K562 (cell line): Measurements from ENCODE around the gene IZUMO1R. TPM values are rescaled to one million over a fixed set of nuclear protein-coding genes. Genes with fewer than 3 reads are reported as not detected.

Experiments used
- ATAC-seq: fragments of 200-7000 bp; cut with Tn5 transposase; 3 replicates; pipeline ENCODE4 v1.9.1; 2020; ENCODE audit warnings: moderate library complexity
- BruUV-seq: library from RNA; stranded (reverse); fragments of 400-500 nt; replicated peaks from 2 replicates; lab custom pipeline; 2021; lab: Mats Ljungman, UMichigan
- CTCF ChIA-PET: fragments of 300-600 bp; formaldehyde crosslinking; extraction: SDS; loops from one replicate; lab custom pipeline; 2021; ENCODE audit warnings: low intra/inter-chr PET ratio; lab: Yijun Ruan, JAX
- POLR2A ChIA-PET: fragments of 300-600, 350-650 bp; sonication (Branson Sonifier 250); formaldehyde crosslinking; extraction: SDS; loops from one replicate; lab custom pipeline; 2021; ENCODE audit warnings: antibody characterized with exemption, inconsistent platforms; lab: Yijun Ruan, JAX
- DNase-seq, 4 experiments: peaks; one replicate each; pipeline versions ENCODE4 v3.0.0 to v3.0.0-alpha.2; 2011 to 2018; ENCODE audit warnings: low spot score in 3 of 4, mixed read lengths in 3 of 4; ENCODE audit errors: extremely low read depth in 1 of 4
- FAIRE-seq: peaks from 2 replicates; lab custom pipeline; 2011; peaks lifted over from hg19 to GRCh38; lab: Jason Lieb, UNC
- H2AFZ ChIP-seq: 2 replicates; pipeline ENCODE4 v1.6.0; 2011; ENCODE audit warnings: low read depth, low read length, control low read depth, inconsistent platforms
- H3K27ac ChIP-seq: fragments of 200-600 bp; 3 replicates; pipeline ENCODE4 v1.8.0; 2011; ENCODE audit warnings: low read depth, mild to moderate bottlenecking, control low read depth, inconsistent platforms, low read length, moderate library complexity, mixed read lengths; ENCODE audit errors: extremely low read depth
- H3K27me3 ChIP-seq, 2 experiments: fragments of 300-600 bp in 1 of 2; 2 replicates in 1 of 2; 3 replicates in 1 of 2; pipeline versions ENCODE4 v1.6.0 to v1.8.0; 2011; ENCODE audit warnings: inconsistent platforms in 2 of 2, low read length in 2 of 2, mild to moderate bottlenecking in 1 of 2, mixed read lengths in 1 of 2, moderate library complexity in 1 of 2; ENCODE audit not compliant: control insufficient read depth in 2 of 2, insufficient read depth in 2 of 2
- H3K36me3 ChIP-seq: fragments of 300-600 bp; 3 replicates; pipeline ENCODE4 v1.8.0; 2011; ENCODE audit warnings: mild to moderate bottlenecking, low read length, inconsistent platforms; ENCODE audit not compliant: control insufficient read depth, insufficient read depth
- H3K4me1 ChIP-seq, 2 experiments: fragments of 200-600 bp in 1 of 2; replicated peaks in 1 of 2; 2 replicates in 1 of 2; 3 replicates in 1 of 2; pipeline versions ENCODE4 v1.5.1 to v1.8.0; 2011; ENCODE audit warnings: inconsistent platforms in 2 of 2, low read length in 2 of 2, mild to moderate bottlenecking in 1 of 2, mixed read lengths in 1 of 2, moderate library complexity in 1 of 2; ENCODE audit not compliant: control insufficient read depth in 2 of 2, insufficient read depth in 2 of 2
- H3K4me2 ChIP-seq: 2 replicates; pipeline ENCODE4 v1.6.1; 2011; ENCODE audit warnings: low read length, control low read depth, inconsistent platforms, mixed read lengths; ENCODE audit not compliant: insufficient read depth
- H3K4me3 ChIP-seq: fragments of 200-600 bp; sonication (generic), shearing (Covaris generic); 2 replicates; pipeline ENCODE4 v1.5.1; 2016; ENCODE audit warnings: control low read depth, inconsistent platforms
- H3K79me2 ChIP-seq: fragments of 200-600 bp; 3 replicates; pipeline ENCODE4 v1.8.0; 2011; ENCODE audit warnings: low read length, inconsistent platforms; ENCODE audit not compliant: control insufficient read depth, insufficient read depth
- H3K9ac ChIP-seq, 2 experiments: 2 replicates each; pipeline versions ENCODE4 v1.6.0 to v1.6.1; 2011; ENCODE audit warnings: low read depth in 2 of 2, low read length in 2 of 2, control low read depth in 1 of 2, inconsistent platforms in 1 of 2, mild to moderate bottlenecking in 1 of 2, mixed read lengths in 1 of 2; ENCODE audit not compliant: insufficient read depth in 1 of 2
- H3K9me1 ChIP-seq: one replicate; pipeline ENCODE4 v1.6.0; 2011; ENCODE audit warnings: inconsistent platforms, mild to moderate bottlenecking, low read length, moderate library complexity; ENCODE audit not compliant: control insufficient read depth, insufficient read depth
- H3K9me3 ChIP-seq: replicated peaks from 2 replicates; pipeline ENCODE4 v1.5.1; 2011; ENCODE audit warnings: low read depth, low read length, inconsistent platforms; ENCODE audit not compliant: control insufficient read depth, insufficient read depth
- H4K20me1 ChIP-seq: replicated peaks from 2 replicates; pipeline ENCODE4 v1.6.1; 2011; ENCODE audit warnings: low read length, inconsistent platforms, mixed read lengths; ENCODE audit not compliant: control insufficient read depth, insufficient read depth
- CAMTA2 ChIP-seq: fragments of 250-450 bp; sonication (Bioruptor Pico); conservative IDR thresholded peaks from 2 replicates; pipeline ENCODE4 v1.5.1; 2022
- HNRNPH1 ChIP-seq: fragments of 200-400 bp; formaldehyde crosslinking; optimal IDR thresholded peaks from 2 replicates; pipeline ENCODE3; 2017; ENCODE audit warnings: low read depth, mild to moderate bottlenecking, low read length, moderate library complexity
- MBD2 ChIP-seq: sonication (generic); IDR thresholded peaks from 2 replicates; pipeline ENCODE4 v1.6.1; 2016; ENCODE audit warnings: low read depth, borderline replicate concordance
- RBM39 ChIP-seq: fragments of 200-400 bp; formaldehyde crosslinking; optimal IDR thresholded peaks from 2 replicates; pipeline ENCODE3; 2018; ENCODE audit warnings: low read depth, low read length
- SMARCC2 ChIP-seq: fragments of 450-650 bp; IDR thresholded peaks from 2 replicates; pipeline ENCODE4 v1.6.1; 2017; ENCODE audit warnings: antibody characterized with exemption, moderate library complexity, mild to moderate bottlenecking, low read depth
- SREBF1 ChIP-seq: fragments of 150-350 bp; IDR thresholded peaks from 2 replicates; pipeline ENCODE4 v1.6.1; 2014; ENCODE audit warnings: antibody characterized with exemption, low read depth, low read length, borderline replicate concordance
- ZFPM2 ChIP-seq: fragments of 250-450 bp; sonication (Bioruptor Pico); IDR thresholded peaks from 2 replicates; pipeline ENCODE4 v1.5.1; 2022; ENCODE audit warnings: mild to moderate bottlenecking
- ZKSCAN3 ChIP-seq: fragments of 250-450 bp; sonication (Bioruptor Pico); IDR thresholded peaks from 2 replicates; pipeline ENCODE4 v1.4.0; 2020
- ZNF232 ChIP-seq: sonication (generic); formaldehyde crosslinking; IDR thresholded peaks from 2 replicates; pipeline ENCODE4 v1.8.0; 2022; ENCODE audit warnings: mild to moderate bottlenecking, missing genetic modification reagents
- ZNF311 ChIP-seq: fragments of 250-450 bp; sonication (Bioruptor Pico); IDR thresholded peaks from 2 replicates; pipeline ENCODE4 v1.4.0; 2020; ENCODE audit warnings: mild to moderate bottlenecking, moderate library complexity
- WGBS: fragments of 100-300 bp; shearing (Covaris generic); methylation state at CpG from one replicate; pipeline ENCODE4 v1.1.6; 2016; ENCODE audit warnings: low coverage, mixed read lengths; ENCODE audit not compliant: insufficient coverage; ENCODE audit errors: missing lambda C conversion rate; 5-methylcytosine and 5-hydroxymethylcytosine counted together
- in situ Hi-C: fragments of 300-500 bp; cut with MboI; formaldehyde crosslinking; loops from 4 replicates; pipeline ENCODE4 v1.15.0; 2018; ENCODE audit warnings: inconsistent platforms, mixed read lengths
- intact Hi-C: fragments of 100-400 bp; cut with micrococcal nuclease; formaldehyde crosslinking; loops from 2 replicates; pipeline ENCODE4 v1.14.2; 2022
- polyA plus RNA-seq, 8 experiments: library from polyadenylated mRNA; depleted of rRNA in 4 of 8; stranded (reverse) in 5 of 8; unstranded in 3 of 8; fragments of >200 nt; fragmentation: Nextera tagmentation in 2 of 8; fragmentation: Illumina TruSeq in 1 of 8; extraction: Ambion mirVana in 2 of 8; extraction: Trizol in 1 of 8; gene quantifications; 2 replicates each; pipeline versions ENCODE4 v1.2.1 to v1.2.3, GENCODE V29; 2011 to 2014; ENCODE audit warnings: inconsistent platforms in 1 of 8, missing spikeins in 1 of 8
- total RNA-seq, 7 experiments: library from RNA; depleted of rRNA in 6 of 7; stranded (reverse); fragments of >200 nt in 6 of 7; fragmentation: Illumina TruSeq in 2 of 7; extraction: Trizol in 2 of 7; gene quantifications; 2 replicates each; pipeline versions ENCODE4 v1.2.1 to v1.2.3, GENCODE V29; 2011 to 2021; ENCODE audit warnings: low replicate concordance in 1 of 7
- TF ChIP-seq, protein P1 (sequence below): sonication (generic); formaldehyde crosslinking; IDR thresholded peaks from 2 replicates; pipeline ENCODE4 v1.8.0; 2022; ENCODE audit warnings: mild to moderate bottlenecking, low read depth, missing genetic modification reagents
- TF ChIP-seq, protein P2 (sequence below): sonication (generic); formaldehyde crosslinking; IDR thresholded peaks from 2 replicates; pipeline ENCODE4 v1.8.0; 2022; ENCODE audit warnings: missing genetic modification reagents, mild to moderate bottlenecking, borderline replicate concordance
- TF ChIP-seq, protein P3 (sequence below): sonication (generic); formaldehyde crosslinking; IDR thresholded peaks from 2 replicates; pipeline ENCODE4 v1.8.1; 2023; ENCODE audit warnings: mild to moderate bottlenecking, missing genetic modification reagents
- TF ChIP-seq, protein P4 (sequence below), 2 experiments: fragments of 450-650 bp in 1 of 2; sonication (generic) in 1 of 2; formaldehyde crosslinking; conservative IDR thresholded peaks; 2 replicates each; pipeline versions ENCODE4 v1.4.0 to v1.8.1; 2020 to 2022; ENCODE audit warnings: mild to moderate bottlenecking in 1 of 2, missing genetic modification reagents in 1 of 2

IZUMO1R gene
- total and polyA plus RNA-seq, 9 of the 15 experiments (the other 6 are each of a cell fraction or from before 2014, with no cell fraction given), result not detected

DNA sequence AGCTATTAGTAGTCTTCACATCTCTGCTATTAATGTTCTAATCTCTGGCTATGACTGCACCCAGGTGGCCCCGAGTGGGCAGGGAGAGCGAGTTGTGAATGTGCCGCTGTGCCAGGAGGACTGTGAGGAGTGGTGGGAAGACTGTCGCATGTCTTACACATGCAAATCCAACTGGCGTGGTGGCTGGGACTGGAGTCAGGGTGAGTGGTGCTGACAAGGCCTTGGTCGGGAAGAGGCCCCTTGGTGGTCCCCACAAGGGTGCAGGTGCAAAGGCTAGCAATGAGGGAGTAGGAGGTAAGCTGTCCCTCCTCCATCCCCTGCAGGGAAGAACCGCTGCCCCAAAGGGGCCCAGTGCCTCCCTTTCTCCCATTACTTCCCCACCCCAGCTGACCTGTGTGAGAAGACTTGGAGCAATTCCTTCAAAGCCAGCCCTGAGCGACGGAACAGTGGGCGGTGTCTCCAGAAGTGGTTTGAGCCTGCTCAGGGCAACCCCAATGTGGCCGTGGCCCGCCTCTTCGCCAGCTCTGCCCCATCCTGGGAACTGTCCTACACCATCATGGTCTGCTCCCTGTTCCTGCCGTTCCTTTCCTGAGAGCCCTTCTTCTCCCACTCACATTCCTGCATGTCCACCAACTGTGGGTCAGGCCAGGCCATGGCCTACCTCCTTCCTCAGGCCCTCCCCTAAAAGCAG, 2.9 kb downstream of the IZUMO1R start:
- H2AFZ ChIP-seq, result no peak overlapping the region
- no TSS peak for BruUV-seq
- no peak for FAIRE-seq
- ChIA-PET POLR2A (interaction anchor here (0.6 to 0.8 kb wide), 2 partner anchors 10 to 485 kb away, joined by 3 read pairs; no protein-coding TSS in a partner anchor), CTCF (no interaction called here)
- DNase-seq, result no peak
- H3K9me3 ChIP-seq, result no peaks in the 10 kb centered on the region
- intact Hi-C loops, result no loop called here
- in situ Hi-C loops, result no loop called here
- no peaks in the 10 kb centered on the region for H3K9me1 ChIP-seq
- H4K20me1 ChIP-seq, result no peaks in the 10 kb centered on the region
- H3K36me3 ChIP-seq, result no peaks in the 10 kb centered on the region
- no peaks in the 10 kb centered on the region; the same call in 2 of the 3 replicates for H3K79me2 ChIP-seq
- H3K4me1 ChIP-seq, result no peaks in the 10 kb centered on the region; a peak in 1 of 5 replicates
- no peak overlapping the region for H3K27ac ChIP-seq
- TF ChIP-seq, protein P1, sequence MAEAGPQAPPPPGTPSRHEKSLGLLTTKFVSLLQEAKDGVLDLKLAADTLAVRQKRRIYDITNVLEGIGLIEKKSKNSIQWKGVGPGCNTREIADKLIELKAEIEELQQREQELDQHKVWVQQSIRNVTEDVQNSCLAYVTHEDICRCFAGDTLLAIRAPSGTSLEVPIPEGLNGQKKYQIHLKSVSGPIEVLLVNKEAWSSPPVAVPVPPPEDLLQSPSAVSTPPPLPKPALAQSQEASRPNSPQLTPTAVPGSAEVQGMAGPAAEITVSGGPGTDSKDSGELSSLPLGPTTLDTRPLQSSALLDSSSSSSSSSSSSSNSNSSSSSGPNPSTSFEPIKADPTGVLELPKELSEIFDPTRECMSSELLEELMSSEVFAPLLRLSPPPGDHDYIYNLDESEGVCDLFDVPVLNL, result no peak
- TF ChIP-seq CAMTA2 (CRISPR knock-in tag) (no peak), ZKSCAN3 (CRISPR knock-in tag) (no peak), ZNF232 (no peak), ZNF311 (CRISPR knock-in tag) (no peak), MBD2 (no peak), SREBF1 (no peak), ZFPM2 (CRISPR knock-in tag) (no peak), SMARCC2 (no peak), HNRNPH1 (no peak), RBM39 (no peak)
- TF ChIP-seq, protein P2, sequence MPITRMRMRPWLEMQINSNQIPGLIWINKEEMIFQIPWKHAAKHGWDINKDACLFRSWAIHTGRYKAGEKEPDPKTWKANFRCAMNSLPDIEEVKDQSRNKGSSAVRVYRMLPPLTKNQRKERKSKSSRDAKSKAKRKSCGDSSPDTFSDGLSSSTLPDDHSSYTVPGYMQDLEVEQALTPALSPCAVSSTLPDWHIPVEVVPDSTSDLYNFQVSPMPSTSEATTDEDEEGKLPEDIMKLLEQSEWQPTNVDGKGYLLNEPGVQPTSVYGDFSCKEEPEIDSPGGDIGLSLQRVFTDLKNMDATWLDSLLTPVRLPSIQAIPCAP (CRISPR knock-in tag), result no peak
- TF ChIP-seq, protein P3, sequence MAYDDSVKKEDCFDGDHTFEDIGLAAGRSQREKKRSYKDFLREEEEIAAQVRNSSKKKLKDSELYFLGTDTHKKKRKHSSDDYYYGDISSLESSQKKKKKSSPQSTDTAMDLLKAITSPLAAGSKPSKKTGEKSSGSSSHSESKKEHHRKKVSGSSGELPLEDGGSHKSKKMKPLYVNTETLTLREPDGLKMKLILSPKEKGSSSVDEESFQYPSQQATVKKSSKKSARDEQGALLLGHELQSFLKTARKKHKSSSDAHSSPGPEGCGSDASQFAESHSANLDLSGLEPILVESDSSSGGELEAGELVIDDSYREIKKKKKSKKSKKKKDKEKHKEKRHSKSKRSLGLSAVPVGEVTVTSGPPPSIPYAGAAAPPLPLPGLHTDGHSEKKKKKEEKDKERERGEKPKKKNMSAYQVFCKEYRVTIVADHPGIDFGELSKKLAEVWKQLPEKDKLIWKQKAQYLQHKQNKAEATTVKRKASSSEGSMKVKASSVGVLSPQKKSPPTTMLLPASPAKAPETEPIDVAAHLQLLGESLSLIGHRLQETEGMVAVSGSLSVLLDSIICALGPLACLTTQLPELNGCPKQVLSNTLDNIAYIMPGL (CRISPR knock-in tag), result no peak
- TF ChIP-seq, protein P4, sequence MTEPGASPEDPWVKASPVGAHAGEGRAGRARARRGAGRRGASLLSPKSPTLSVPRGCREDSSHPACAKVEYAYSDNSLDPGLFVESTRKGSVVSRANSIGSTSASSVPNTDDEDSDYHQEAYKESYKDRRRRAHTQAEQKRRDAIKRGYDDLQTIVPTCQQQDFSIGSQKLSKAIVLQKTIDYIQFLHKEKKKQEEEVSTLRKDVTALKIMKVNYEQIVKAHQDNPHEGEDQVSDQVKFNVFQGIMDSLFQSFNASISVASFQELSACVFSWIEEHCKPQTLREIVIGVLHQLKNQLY (CRISPR knock-in tag; conservative IDR thresholded peaks at IDR 0.05), result no peak
- TF ChIP-seq, all 486 proteins: peak for 0
- peaks cover 3 to 46% of the 10 kb centered on the region in 2 experiments; a peak in 4 of 5 replicates for H3K27me3 ChIP-seq
- no peak overlapping the region for H3K9ac ChIP-seq
- 3% methylated on average over 14 of the region's 14 CpGs for WGBS
- no peak overlapping the region for H3K4me2 ChIP-seq
- no peak overlapping the region for H3K4me3 ChIP-seq
- ATAC-seq, result no peak
